Left ventricle myocardium superior (tissue), 1 donor: ENCODE measurements around the gene PRKN. TPM values are rescaled to one million over a fixed set of nuclear protein-coding genes. Genes with fewer than 3 reads are reported as not detected.

Experiments
- ATAC-seq: fragments of 200-7000 bp; cut with Tn5 transposase; one replicate; pipeline ENCODE4 v1.9.1; 2020; ENCODE audit warnings: mild to moderate bottlenecking, moderate library complexity
- DNase-seq: peaks from one replicate; pipeline ENCODE4 v3.0.0-alpha.2; 2020
- intact Hi-C: fragments of 100-400 bp; cut with micrococcal nuclease; formaldehyde crosslinking; loops from one replicate; pipeline ENCODE4 v1.11.0; 2022
- total RNA-seq: library from RNA; stranded (reverse); fragmentation: NEBNext Ultra II Directional; extraction: Animal tissue kit (Norgen Biotek cat#: 25700); gene quantifications from one replicate; pipeline ENCODE4 v1.2.1, GENCODE V29; 2021
- donor health status: DM: no; HTN: yes; CAD: no; lungs with severe emphysema.

PRKN gene
- total RNA-seq, 1 donor from 2014 or later: 23.1 TPM

DNA sequence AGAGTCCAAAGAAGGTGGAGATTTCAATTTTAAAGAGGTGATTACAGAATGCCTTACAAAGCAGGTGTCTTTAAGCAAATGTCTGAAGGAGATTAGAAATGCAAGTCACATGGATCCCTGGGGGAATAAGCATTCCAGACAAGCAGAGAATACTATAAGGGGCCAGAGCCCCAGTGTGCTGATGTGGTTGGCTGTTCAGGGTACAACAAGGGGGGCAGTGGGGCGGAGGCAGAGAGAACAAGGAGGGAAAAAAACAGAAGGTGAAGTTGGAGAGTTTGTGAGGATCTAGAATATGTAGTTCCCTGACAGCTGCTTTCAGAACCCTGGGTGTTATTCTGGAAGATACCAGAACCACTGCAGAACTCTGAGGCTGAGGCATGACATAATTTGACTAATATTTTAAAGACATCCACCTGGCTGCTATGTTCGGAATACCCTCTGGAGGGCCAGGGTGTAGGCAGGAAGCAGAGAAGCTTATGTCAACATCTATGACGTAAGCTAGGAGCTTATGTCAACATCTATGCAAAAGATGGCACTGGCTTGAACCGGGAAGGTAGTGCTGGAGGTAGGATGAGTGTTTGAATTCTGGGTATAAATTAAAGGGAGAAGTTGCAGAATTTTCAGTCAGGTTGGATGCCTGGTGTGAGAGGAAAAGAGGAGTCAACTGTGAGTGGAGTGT, 1177.5 kb downstream of the PRKN start:
- intact Hi-C loops: no loop called here
- no peak for ATAC-seq
- no peak for DNase-seq

DNA sequence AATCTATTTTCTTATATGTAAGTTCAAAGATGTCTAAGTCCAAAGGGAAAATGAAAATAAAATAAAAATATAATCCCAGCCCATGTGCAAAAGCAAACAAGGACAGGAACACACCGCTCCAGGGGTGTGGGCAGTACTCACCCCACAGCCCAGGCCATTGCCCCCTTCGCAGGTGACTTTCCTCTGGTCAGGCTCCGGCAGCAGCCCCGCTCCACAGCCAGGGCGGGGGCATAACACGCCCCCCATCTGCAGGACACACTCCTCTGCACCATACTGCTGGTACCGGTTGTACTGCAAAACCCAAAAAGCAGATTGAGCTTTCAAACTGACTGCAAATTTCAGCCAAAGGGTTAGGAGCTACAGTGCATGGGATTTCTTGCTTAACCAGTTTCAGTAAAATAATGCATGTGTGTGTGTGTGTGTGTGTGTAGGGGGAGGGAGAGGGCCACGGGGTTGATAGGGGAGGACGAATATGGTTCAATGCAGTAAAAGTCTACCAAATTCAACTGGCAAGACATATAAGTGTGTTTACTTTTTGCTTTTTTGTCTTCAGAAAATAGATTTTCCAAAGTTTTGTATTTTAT, 1178.8 kb downstream of the PRKN start:
- intact Hi-C loops: no loop called here
- ATAC-seq (no peak), DNase-seq (no peak)

- DNase-seq (no peak), ATAC-seq (peak; percentile 21)
- intact Hi-C loops: no loop called here
Measured at GRCh38 chr6:161547617-161548016, 1179.9 kb downstream of the PRKN start.

DNA sequence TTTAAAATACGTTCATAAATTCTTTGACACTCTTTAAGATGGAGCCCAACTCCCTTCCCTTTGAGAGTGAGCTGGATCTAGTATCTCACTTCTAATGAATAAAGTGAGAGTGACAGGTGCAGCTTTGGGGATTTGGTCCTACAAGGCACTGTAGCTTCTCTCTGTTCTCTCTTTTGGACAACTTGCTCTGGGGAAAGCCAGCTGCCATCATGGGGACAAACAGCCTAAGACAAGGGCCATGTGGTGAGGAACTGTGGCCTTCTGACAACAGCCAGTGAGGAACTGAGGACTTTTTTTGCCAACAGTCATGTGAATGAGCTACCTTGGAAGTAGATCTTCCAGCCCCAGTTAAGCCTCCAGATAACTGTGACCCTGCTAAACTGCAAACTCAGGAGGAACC, 1180.9 kb downstream of the PRKN start:
- ATAC-seq (no peak), DNase-seq (no peak)
- intact Hi-C loops: no loop called here

DNA sequence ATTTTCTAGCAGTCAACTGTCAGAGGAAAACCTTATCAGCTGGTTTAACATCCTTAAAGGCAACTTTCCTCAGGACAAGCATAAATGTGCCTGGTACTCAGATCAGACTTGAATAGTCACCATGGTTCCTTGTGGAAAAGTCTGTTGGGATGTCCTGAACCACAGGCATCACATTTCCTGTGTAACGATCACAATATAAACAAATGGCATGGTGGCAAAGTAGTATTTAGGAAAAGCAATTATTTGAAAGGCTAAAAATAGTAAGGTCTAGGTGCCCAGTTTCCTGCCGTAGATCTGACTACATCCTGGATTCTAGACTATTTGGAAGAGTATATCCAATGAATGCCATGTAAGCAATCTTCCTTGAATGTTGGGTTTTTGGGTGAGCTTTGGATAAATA, 1181.8 kb downstream of the PRKN start:
- ATAC-seq: no peak
- DNase-seq: no peak
- intact Hi-C loops: no loop called here

DNA sequence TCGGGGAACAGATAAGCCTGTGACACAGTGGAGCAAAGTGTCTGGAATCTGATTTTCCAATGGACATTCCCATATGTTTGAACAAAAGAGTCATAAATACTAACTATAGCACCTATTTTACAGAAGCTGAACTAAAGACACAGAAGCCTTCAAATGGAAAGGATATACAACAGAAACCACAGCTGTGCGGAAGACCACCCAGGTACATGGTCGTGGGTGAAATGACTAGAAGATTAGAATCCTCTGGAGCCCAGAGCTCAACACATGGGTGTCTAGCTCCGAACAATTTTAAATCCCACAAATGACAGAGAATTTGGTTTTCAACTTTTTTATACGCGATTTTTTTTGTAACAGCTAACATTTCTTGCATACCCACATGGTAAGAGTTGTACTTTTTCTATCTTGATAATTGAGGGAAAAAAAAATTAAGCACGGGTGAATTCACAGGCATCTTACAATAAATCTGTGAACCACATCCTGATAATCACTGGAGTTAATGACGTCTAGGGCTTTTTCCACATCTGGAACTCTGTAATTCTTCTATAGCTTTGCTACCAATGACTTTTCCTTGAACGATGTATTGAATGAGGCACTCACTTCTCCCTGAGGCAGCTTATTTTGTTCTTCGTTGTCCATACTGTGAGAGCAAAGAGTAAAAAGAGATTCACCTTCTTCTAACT, 1182.6 kb downstream of the PRKN start:
- DNase-seq: no peak
- ATAC-seq: no peak
- intact Hi-C loops: no loop called here

DNA sequence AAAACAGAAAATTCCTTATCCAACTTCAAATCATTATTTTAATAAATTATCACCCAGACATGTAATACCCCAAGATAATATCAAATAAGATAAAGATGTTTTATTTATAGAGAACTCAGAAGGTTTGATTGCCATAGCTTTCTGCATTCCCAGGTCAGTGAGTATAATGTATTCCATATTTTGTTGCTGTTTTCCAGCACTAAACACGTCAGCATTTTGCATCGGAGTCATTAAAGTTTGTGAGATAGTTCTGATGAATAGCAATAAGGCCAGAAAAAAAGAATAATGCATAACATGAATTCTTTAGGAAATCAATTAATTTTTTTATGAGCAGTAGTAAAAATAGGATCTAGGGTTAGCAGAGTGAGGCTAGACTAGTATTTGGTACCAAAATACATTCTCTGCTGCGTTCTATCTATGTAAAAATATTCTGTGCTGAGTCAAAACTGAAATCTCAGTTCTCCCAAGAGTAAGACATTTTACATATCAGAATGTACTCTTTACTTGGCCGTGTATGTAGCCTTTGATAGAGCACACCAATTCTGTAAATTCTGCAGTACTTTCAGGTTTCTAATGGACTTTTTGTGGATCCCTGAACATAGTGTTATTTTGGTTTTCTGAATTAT, 1183.8 kb downstream of the PRKN start:
- no peak for DNase-seq
- intact Hi-C loops: no loop called here
- no peak for ATAC-seq

DNA sequence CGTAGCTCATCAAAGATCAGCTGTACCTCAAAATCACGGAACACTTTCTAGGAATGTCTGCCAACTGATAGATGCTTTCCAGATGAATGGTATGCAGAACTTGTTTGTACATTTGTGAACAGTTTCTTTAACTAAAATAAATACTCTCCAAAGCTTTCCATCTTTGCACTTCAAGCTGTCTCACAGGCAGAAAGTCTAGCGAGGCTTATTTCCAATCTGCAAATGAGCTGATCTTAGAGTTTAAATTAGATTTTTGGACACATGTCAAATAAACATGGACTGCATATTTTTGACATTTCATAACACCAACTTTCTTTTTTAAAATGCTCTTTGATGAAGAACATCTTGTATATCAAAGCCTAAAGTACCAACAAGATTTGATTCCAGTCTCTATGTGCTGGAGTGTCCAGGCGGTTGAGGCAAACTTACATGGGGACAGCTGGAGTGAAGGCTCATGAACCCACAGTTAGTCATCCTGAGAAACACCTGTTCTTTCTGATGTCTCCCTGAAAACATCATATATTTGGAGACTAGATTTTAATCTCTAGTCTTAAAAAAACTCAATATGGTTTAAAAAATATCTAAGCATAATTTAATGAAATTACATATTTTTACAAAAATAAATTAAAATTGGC, 1185.1 kb downstream of the PRKN start:
- ATAC-seq (no peak), DNase-seq (no peak)
- intact Hi-C loops: no loop called here

DNA sequence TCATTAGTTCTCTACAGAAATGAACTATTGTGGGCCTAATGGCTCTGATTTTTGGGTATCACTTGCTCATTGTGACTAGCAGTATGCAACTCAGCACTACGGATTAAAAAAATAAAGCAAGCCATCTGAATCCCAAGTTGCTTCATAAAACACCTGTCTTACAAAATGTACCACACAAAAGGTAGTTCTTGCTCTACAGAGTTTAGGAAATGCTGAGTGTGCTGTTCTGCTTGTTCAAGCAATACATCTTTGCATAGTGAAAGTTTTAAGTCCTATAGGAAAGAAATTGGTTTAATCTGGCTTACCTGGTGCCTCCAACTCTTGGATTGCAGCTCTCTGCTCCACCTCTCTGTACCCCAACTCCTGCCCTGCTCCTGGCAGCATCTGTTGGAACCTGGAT, 1187.0 kb downstream of the PRKN start:
- no peak for DNase-seq
- intact Hi-C loops: no loop called here
- ATAC-seq: no peak

DNA sequence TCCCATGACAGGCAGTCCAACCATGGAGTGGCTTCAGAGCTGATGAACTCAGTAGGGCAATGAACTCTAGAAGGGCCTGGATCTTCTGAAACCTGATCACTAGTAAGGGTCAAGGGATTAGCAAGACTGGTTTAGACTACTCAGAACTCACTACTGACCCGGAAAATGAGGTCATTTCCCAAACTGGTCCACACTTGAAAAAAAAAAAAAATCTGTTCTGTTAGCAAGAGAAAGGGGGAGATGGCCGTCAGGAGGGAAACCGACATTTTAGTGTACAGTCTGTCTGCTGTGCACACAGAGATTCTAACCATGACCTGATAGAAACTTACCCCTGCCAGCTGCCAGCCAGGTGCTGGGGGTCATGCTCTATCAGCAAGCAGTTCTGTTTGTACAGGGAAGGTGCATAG, 1191.3 kb downstream of the PRKN start:
- DNase-seq (no peak), ATAC-seq (no peak)
- intact Hi-C loops: no loop called here

DNA sequence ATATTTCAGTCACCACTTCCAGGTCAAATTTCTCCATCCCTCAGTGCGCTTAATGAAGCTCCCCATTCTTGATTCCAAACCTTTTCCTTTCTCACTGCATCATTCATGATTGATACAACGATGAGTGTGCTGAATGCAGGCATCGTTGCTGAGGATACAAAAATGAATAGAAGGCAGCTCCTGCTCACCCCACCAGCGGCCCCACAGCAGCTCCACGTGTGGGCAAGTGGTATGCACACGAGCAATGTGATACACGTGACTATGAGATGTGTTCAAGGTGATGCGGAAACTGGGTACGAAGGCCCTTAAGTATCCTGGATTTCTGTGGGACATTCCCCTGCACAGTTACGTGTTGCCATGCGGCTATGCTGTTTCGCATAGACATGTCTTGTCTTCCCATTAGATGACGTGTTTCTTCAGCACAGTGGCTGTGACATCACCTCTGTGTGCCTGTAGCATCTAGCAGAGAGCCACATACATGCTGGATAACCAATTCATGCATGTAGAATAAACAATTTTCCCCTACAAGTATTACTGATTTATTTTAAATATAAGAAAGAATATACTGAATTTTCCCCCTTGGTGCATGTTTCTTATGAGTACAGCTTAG, 1193.2 kb downstream of the PRKN start:
- intact Hi-C loops: no loop called here
- no peak for ATAC-seq

GRCh38 chr6:161533266-161533665, 1194.3 kb downstream of the PRKN start:
- ATAC-seq (no peak), DNase-seq (no peak)
- intact Hi-C loops: no loop called here

More for the DNA sequence above, 1193.2 kb downstream of the PRKN start:
- DNase-seq: no peak

DNA sequence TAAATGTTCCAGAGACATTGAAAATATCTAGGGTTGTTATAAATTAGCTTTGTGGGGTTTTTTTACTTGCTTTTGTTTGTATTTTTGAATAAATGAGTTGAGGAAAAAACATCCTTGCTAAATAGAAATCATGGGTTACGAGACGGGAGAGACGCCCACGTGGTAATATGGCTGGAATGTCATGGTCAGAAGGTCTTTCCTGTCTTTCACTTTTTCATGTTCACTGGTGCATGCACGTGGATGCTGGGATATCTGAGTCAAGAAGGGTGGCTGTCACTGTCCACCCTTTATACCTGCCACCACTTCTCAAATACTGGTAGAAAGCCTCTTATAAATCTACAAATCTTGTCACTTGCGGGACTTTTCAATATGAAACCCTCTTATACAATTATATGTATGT, 1195.0 kb downstream of the PRKN start:
- intact Hi-C loops: no loop called here
- DNase-seq (no peak), ATAC-seq (no peak)

GRCh38 chr6:161526794-161527193, 1200.8 kb downstream of the PRKN start:
- ATAC-seq: no peak
- intact Hi-C loops: no loop called here
- DNase-seq: no peak

DNA sequence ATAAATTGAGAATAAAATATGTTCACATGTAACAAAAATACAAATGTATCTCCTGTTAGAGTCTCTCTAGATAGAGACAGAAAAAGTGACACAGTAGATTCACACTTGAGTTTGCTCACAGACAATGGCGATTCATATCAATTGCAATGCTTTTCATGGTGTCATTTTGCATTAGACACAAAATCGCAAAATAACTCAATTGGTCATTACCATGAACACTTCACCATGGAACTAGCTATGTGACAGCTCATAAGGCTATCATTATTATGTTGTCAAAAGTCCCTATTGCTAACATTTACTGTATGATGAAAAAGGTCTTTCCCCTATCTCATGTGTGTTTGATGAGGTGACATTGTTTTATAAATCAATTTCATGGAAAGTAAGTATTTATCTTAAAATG, 1204.2 kb downstream of the PRKN start:
- DNase-seq (no peak), ATAC-seq (no peak)
- intact Hi-C loops: no loop called here

DNA sequence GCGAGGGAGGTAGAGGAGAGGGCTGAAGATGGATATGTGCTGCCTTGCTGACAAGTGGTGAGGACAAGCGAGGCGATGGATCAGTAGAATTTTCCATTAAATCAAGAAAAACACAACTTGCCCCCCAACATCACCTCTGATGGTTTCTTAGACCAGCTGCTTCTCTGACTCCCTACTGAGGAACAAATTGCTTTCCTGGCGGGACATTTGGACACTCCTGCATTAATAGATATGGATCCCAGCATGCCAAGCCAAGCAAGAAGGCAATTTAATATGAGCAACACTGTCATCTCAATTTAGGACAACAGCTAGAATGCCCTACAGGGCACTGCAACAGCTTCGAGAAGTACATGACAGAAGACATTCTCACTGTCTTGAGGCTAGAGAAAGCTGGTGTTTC, 1205.3 kb downstream of the PRKN start:
- ATAC-seq (no peak), DNase-seq (no peak)
- intact Hi-C loops: no loop called here

GRCh38 chr6:161511447-161512095, 1216.0 kb downstream of the PRKN start:
- intact Hi-C loops: no loop called here
- no peak for ATAC-seq
- no peak for DNase-seq

- no peak for DNase-seq
- intact Hi-C loops: no loop called here
- ATAC-seq: no peak
Measured at GRCh38 chr6:161508341-161508740, 1219.2 kb downstream of the PRKN start.

GRCh38 chr6:161507375-161507774, 1220.2 kb downstream of the PRKN start:
- no peak for DNase-seq
- intact Hi-C loops: no loop called here
- no peak for ATAC-seq
